Aorta (tissue), 5 donors: ENCODE measurements around the gene SDF4. TPM values are rescaled to one million over a fixed set of nuclear protein-coding genes. Genes with fewer than 3 reads are reported as not detected.
"Not testable (repeated sequence)": the region's sequence is repeated elsewhere in the genome, so short reads cannot be mapped to it uniquely, and the experiment has no call there.

Source experiments
- ATAC-seq: fragments of 200-7000 bp; cut with Tn5 transposase; one replicate; pipeline ENCODE4 v1.9.1; 2022; ENCODE audit warnings: moderate library complexity; ENCODE audit not compliant: low FRiP score
- DNase-seq, 2 donors: peaks; one replicate each; pipeline ENCODE4 v3.0.0-alpha.2; 2020
- H3K27ac ChIP-seq, 2 donors: one replicate each; pipeline ENCODE4 v1.5.1; 2013; ENCODE audit warnings: low read length in 2 of 2, mild to moderate bottlenecking in 2 of 2, moderate library complexity in 2 of 2, control low read depth in 1 of 2, inconsistent platforms in 1 of 2, low read depth in 1 of 2
- H3K27me3 ChIP-seq, 2 donors: one replicate each; pipeline ENCODE4 v1.6.1; 2013; ENCODE audit warnings: control low read depth in 1 of 2, low read length in 1 of 2, mild to moderate bottlenecking in 1 of 2, moderate library complexity in 1 of 2; ENCODE audit not compliant: insufficient read depth in 2 of 2, control insufficient read depth in 1 of 2
- H3K36me3 ChIP-seq, 2 donors: one replicate each; pipeline ENCODE4 v1.6.1; 2013; ENCODE audit warnings: control low read depth in 1 of 2, low read length in 1 of 2, mild to moderate bottlenecking in 1 of 2; ENCODE audit not compliant: insufficient read depth in 2 of 2, control insufficient read depth in 1 of 2
- H3K4me1 ChIP-seq, 2 donors: one replicate each; pipeline ENCODE4 v1.6.1; 2013; ENCODE audit warnings: low read length in 2 of 2, control low read depth in 1 of 2, mild to moderate bottlenecking in 1 of 2, moderate library complexity in 1 of 2; ENCODE audit not compliant: insufficient read depth in 2 of 2, control insufficient read depth in 1 of 2
- H3K4me3 ChIP-seq, 2 donors: one replicate each; pipeline ENCODE4 v1.5.1; 2013; ENCODE audit warnings: low read length in 2 of 2, control low read depth in 1 of 2, mild to moderate bottlenecking in 1 of 2
- H3K9me3 ChIP-seq: one replicate; pipeline ENCODE4 v1.6.1; 2013; ENCODE audit warnings: mild to moderate bottlenecking, low read length; ENCODE audit not compliant: control insufficient read depth
- WGBS, 2 donors: extraction: QIAGEN DNeasy Blood & Tissue Kit; methylation state at CpG; one replicate each; pipeline ENCODE4 v1.1.7; 2013; 5-methylcytosine and 5-hydroxymethylcytosine counted together
- intact Hi-C, 2 donors: fragments of 100-400 bp; cut with DNase I; formaldehyde crosslinking; loops; one replicate each; pipeline versions ENCODE4 v1.14.2 to v1.15.0; 2022
- polyA plus RNA-seq, 2 donors: library from polyadenylated mRNA; stranded (reverse); fragments of 200-250 nt; gene quantifications; one replicate each; pipeline ENCODE4 v1.2.3, GENCODE V29; 2013
- total RNA-seq, 2 donors: library from RNA; stranded (reverse); fragmentation: NEBNext Ultra II Directional; extraction: Animal tissue kit (Norgen Biotek cat#: 25700); gene quantifications; one replicate each; pipeline ENCODE4 v1.2.1, GENCODE V29; 2021
- donor health status: healthy with polysubstance abuse.
- donor health status: Bipolar disorder and iron deficiency.
- donor health status: DM: no; HTN: no; CAD: no.
- donor health status: DM: no; HTN: no; CAD: no.
- donor health status: DM: yes; HTN: yes; CAD: no.

The SDF4 gene
- total and polyA plus RNA-seq, 4 donors: 73.3 to 158 (median 139) TPM

- Histone ChIP-seq H3K27ac (no peak overlapping the region), H3K4me1 (no peaks in the 10 kb centered on the region), H3K36me3 (no peaks in the 10 kb centered on the region), H3K4me3 (no peak overlapping the region), H3K9me3 (no peaks in the 10 kb centered on the region), H3K27me3 (no peaks in the 10 kb centered on the region)
- DNase-seq (peak; percentile 43 to 73), ATAC-seq (no peak)
- whole genome bisulfite sequencing, 2 donors: 86 to 87% methylated on average over 31 of the region's 31 CpGs
- intact Hi-C loops: no loop called here
Observed at GRCh38 chr1:1199961-1200875, 31.6 kb downstream of the SDF4 start.

- DNase-seq: peak; percentile 29 to 72
- H3K9me3 ChIP-seq: peaks cover 1% of the 10 kb centered on the region
- no peak overlapping the region for H3K27ac ChIP-seq
- no peak overlapping the region for H3K4me3 ChIP-seq
- intact Hi-C loops: no loop called here
- H3K36me3 ChIP-seq: no peaks in the 10 kb centered on the region
- H3K4me1 ChIP-seq: no peaks in the 10 kb centered on the region
- 87 to 88% methylated on average over 22 of the region's 22 CpGs for WGBS, 2 donors
- no peaks in the 10 kb centered on the region for H3K27me3 ChIP-seq
- ATAC-seq: no peak
Observed at GRCh38 chr1:1199141-1199960, 32.5 kb downstream of the SDF4 start.

GRCh38 chr1:1198423-1199140 lies 33.2 kb downstream of the SDF4 start:
- ATAC-seq (no peak), DNase-seq (peak; percentile 44 to 63)
- H3K4me1 ChIP-seq: no peaks in the 10 kb centered on the region
- no peak overlapping the region for H3K4me3 ChIP-seq
- intact Hi-C loops: no loop called here
- H3K36me3 ChIP-seq: no peaks in the 10 kb centered on the region
- H3K9me3 ChIP-seq: peaks cover 1% of the 10 kb centered on the region
- H3K27me3 ChIP-seq: no peaks in the 10 kb centered on the region
- WGBS, 2 donors: 70 to 74% methylated on average over 22 to 23 of the region's 23 CpGs
- H3K27ac ChIP-seq: no peak overlapping the region

- Histone ChIP-seq H3K27ac (no peak overlapping the region), H3K4me1 (no peaks in the 10 kb centered on the region), H3K27me3 (no peaks in the 10 kb centered on the region), H3K4me3 (no peak overlapping the region), H3K9me3 (peaks cover 1% of the 10 kb centered on the region), H3K36me3 (no peaks in the 10 kb centered on the region)
- intact Hi-C loops: no loop called here
- WGBS, 2 donors: 91 to 93% methylated on average over 44 to 48 of the region's 48 CpGs
- DNase-seq (peak; percentile 43 to 68), ATAC-seq (no peak)
Observed at GRCh38 chr1:1197551-1198422, 34.0 kb downstream of the SDF4 start.

- Histone ChIP-seq H3K36me3 (no peaks in the 10 kb centered on the region), H3K9me3 (peaks cover 1% of the 10 kb centered on the region), H3K27ac (no peak overlapping the region), H3K4me1 (no peaks in the 10 kb centered on the region), H3K27me3 (no peaks in the 10 kb centered on the region), H3K4me3 (no peak overlapping the region)
- ATAC-seq (no peak), DNase-seq (peak in 1 of 2 donors; percentile 66)
- intact Hi-C loops: no loop called here
- 82 to 89% methylated on average over 7 to 8 of the region's 8 CpGs for WGBS, 2 donors
Observed at GRCh38 chr1:1197188-1197500, 34.7 kb downstream of the SDF4 start.

- WGBS, 2 donors: 78 to 79% methylated on average over 13 of the region's 13 CpGs
- intact Hi-C loops: no loop called here
- Histone ChIP-seq H3K27me3 (no peaks in the 10 kb centered on the region), H3K4me3 (no peak overlapping the region), H3K9me3 (peaks cover 3% of the 10 kb centered on the region), H3K36me3 (no peaks in the 10 kb centered on the region), H3K4me1 (no peaks in the 10 kb centered on the region), H3K27ac (no peak overlapping the region)
- no peak for ATAC-seq
- peak in 1 of 2 donors; percentile 57 for DNase-seq
Observed at GRCh38 chr1:1196431-1197187, 35.2 kb downstream of the SDF4 start.

- 82 to 96% methylated on average over 6 of the region's 6 CpGs for WGBS, 2 donors
- intact Hi-C loops, H3K36me3 ChIP-seq, H3K4me1 ChIP-seq, H3K4me3 ChIP-seq, H3K27me3 ChIP-seq, H3K9me3 ChIP-seq, H3K27ac ChIP-seq, ATAC-seq: not testable (repeated sequence)
- DNase-seq: peak; percentile 24 to 54
Observed at GRCh38 chr1:1195726-1196125, 36.1 kb downstream of the SDF4 start.
